NCI-H2227 (cell line): ENCODE measurements around the gene DPP8.
"Not testable (repeated sequence)": the region's sequence is repeated elsewhere in the genome, so short reads cannot be mapped to it uniquely, and the experiment has no call there.

Experiments
- DNase-seq: peaks from one replicate; lab custom pipeline; 2025; ENCODE audit not compliant: unreplicated experiment; lab: John Stamatoyannopoulos, UW

Gene DPP8

GRCh38 chr15:65405791-65406423, 111.6 kb downstream of the DPP8 start:
- DNase-seq: no peak

DNA sequence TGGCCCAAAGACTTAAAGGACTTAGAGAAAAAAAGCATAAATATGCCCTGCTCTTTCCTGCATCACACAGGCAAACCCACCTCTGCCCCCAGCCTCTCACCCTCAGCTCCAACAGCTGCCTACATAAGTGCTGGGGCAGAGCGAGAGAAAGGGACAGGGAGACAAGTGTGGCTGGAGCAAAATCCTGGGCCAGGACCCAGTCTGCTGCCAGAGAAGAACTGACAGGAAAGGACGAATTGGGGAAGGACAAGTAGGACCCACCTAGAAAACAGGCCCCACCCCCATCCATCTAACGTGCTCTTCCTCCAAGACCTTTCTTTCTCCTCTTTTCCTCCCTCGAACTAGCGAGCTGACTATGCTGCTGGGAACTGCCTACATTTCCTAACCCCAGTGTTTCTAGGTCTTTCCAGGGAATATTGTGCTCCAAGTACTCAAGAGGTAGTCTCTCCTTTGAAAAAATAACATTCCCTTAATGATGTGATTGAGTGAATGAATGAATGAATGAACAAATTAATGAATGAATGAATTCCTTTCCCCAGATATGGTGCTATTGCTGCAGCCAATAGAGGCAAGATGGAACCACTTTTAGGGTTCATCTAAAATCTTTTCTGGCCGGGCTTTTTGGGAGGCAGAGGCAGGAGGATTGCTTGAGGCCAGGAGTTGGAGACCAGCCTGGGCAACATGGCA, 113.2 kb downstream of the DPP8 start:
- DNase-seq: no peak

DNA sequence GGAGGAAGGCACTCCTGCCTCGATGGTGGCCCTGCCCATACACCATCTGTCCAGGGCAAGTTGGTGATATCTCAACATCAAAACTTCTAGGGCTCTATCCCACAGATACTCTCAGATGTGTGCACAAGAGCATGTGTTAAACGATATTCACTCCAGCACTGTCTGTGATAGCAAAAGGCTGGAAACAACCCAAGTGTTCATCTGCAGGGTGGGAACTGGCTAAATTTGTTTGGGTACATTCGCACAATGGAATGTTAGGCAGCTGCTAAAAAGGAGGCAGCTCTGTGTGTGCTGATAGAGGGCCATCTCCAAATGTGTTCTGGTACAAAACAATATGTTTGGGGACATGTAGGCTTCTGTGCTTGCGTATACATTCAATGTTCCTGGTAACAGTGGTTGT, 114.5 kb downstream of the DPP8 start:
- DNase-seq: no peak

- DNase-seq: no peak
These were observed 115.8 kb downstream of the DPP8 start for GRCh38 chr15:65401611-65402240.

DNA sequence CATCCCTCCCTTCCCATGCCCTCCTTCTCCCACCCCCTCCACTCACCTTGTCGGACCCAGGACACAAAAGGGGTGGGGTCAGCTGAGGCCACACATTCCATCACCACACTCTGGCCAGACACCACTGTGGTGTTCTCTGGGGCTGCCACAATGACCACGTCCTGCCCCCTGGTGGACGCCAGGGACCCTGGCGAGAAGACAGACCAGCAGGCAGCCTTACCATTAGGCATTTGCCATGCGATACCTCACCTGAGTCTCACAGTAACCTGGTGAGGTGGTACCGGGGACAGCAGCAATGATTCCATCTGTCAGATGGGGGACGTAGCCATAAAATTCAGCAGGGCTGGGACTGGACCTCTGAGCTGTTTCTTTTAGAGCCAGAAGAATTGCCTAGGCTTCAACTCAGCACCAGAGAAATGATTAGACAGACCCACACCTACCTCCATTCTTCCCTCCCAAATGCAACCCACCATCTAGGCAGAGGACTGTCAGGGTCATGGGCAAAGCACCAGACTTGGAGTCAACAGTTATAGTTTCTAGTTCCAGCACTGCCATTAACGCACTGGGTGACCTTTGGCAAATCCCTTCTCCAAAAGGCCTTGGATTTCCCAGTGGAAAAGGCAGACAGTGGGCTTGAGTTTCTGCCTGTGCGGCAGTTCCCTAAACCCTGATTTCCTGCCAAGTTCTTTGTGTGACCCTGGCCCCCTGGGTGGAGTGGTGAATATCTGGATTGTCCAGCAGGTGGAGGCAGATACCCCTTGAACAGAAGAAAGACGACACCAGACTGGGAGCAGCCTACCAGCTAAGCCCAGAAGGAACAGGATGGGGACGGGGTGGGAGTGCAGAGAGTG, 116.5 kb downstream of the DPP8 start:
- peak; percentile 69 for DNase-seq

GRCh38 chr15:65399997-65400396, 117.5 kb downstream of the DPP8 start:
- DNase-seq: no peak

GRCh38 chr15:65399001-65399706, 118.3 kb downstream of the DPP8 start:
- no peak for DNase-seq

- not testable (repeated sequence) for DNase-seq
These were observed 119.0 kb downstream of the DPP8 start for GRCh38 chr15:65398486-65398885.

DNA sequence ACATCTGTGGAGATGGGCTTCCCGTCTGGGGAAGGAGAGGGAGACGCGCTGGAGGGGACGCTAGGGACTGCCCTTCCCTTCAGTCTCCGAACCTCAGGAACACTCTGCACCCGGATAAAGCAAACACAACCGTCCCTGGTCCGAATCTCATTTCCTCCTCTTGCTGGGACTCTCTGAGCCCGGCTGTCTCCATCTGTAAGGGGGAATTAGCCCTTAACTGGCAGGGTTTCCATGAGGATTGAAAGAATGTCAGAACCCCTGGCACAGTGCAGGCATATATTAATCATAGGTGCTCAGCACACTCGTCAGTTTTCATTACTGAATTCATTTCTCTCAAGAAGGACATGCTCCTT, 120.5 kb downstream of the DPP8 start:
- DNase-seq: no peak

DNA sequence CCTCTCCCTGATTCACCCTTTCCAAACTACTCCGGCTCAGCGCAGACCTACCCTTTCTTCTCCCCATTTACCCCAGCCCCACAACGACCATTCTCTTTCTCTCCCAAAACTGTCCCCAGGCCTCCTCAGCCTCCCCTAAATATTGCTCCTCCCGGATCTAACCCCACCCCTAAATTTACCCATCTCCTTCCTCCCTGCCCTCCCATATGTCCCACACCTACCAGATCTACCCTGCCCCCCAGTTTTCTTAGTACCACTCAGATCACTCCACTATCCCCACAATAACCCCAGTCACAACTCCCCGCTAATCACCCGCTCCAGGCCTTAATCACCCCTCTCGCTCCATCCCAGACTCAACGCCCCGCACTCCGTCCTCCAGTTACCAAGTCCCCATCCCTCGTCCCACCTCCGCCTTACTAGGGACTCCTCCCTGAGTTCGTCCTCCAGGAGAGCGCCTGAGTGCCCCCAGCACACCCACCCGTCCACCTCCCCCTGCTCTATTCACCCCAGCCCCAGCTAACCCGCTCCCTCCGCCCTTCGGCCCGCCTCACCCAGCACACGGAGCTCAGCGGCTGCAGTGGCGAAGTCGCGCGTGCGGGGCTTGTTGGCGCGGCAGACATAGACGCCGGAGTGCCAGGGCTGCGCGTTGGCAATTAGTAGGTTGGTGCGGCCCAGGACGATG, 121.1 kb downstream of the DPP8 start:
- peak; percentile 25 for DNase-seq

- DNase-seq: peak; percentile 24
These were observed 121.8 kb downstream of the DPP8 start for GRCh38 chr15:65395567-65396202.

DNA sequence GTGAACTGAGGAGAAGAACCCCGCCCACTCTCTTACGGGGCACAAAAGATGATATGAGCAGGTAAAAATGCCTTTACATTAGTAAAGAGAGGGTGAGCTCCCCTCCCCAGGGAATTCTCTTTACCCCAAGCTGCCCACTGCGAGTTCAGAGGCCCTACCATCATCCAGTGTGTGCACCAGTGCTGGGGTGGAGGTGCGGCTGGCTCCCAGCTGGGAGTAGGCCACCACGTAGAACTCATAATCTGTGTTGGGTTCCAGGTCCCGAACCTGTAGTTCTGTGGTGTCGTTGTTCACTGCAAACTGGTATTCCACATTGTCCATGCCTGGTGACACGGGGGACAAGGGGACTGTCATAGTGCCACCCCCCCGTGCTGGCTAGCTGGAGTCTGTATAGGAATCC, 122.6 kb downstream of the DPP8 start:
- DNase-seq: no peak

- no peak for DNase-seq
These were observed 123.2 kb downstream of the DPP8 start for GRCh38 chr15:65394280-65394789.

GRCh38 chr15:65393557-65393956, 123.9 kb downstream of the DPP8 start:
- DNase-seq: no peak

DNA sequence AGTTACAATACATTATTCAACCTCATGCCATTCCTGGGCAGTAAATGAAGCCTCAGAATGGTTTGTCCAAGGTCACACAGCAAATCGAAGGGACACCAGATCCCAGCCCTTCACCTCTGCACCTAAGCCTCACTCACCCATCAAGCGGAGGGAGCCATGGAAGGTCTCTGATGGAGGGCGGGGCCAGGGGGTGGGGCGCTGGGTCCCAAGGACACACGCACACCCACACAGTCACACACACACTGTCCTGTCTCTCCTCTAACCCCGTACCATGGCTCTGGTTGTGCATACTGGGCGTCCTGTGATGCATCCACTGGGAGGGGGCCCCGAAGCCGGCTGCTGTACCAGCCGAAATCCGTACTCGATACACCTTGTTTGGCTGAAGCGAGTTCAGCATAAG, 124.4 kb downstream of the DPP8 start:
- DNase-seq: no peak
